Keratinocyte (primary cell): ENCODE results near the gene SPC24. TPM values are rescaled to one million over a fixed set of nuclear protein-coding genes. Genes with fewer than 3 reads are reported as not detected.

Experiments used
- DNase-seq: peaks from one replicate; pipeline ENCODE4 v3.0.0-alpha.2; 2011; ENCODE audit warnings: low read depth, missing footprints, low spot score
- FAIRE-seq: peaks from 2 replicates; lab custom pipeline; 2011; peaks lifted over from hg19 to GRCh38; lab: Jason Lieb, UNC
- H2AFZ ChIP-seq: 2 replicates; pipeline ENCODE4 v1.6.0; 2012; ENCODE audit warnings: low read length, control low read depth, inconsistent platforms; ENCODE audit not compliant: control insufficient read depth
- H3K27ac ChIP-seq: 2 replicates; pipeline ENCODE4 v1.5.1; 2011; ENCODE audit warnings: low read length; ENCODE audit not compliant: control insufficient read depth, insufficient read depth
- H3K27me3 ChIP-seq: 3 replicates; pipeline ENCODE4 v1.6.0; 2011; ENCODE audit warnings: low read length; ENCODE audit not compliant: control insufficient read depth, insufficient read depth; ENCODE audit errors: extremely low read depth
- H3K36me3 ChIP-seq, 2 experiments: 2 replicates in 1 of 2; 3 replicates in 1 of 2; pipeline ENCODE4 v1.5.1; 2011; ENCODE audit warnings: low read length in 2 of 2, mild to moderate bottlenecking in 1 of 2; ENCODE audit not compliant: control insufficient read depth in 2 of 2, insufficient read depth in 2 of 2; ENCODE audit errors: extremely low read depth in 1 of 2
- H3K4me1 ChIP-seq: 3 replicates; pipeline ENCODE4 v1.5.1; 2011; ENCODE audit warnings: low read length; ENCODE audit not compliant: control insufficient read depth, insufficient read depth; ENCODE audit errors: extremely low read depth
- H3K4me2 ChIP-seq: 3 replicates; pipeline ENCODE4 v1.6.0; 2011; ENCODE audit warnings: low read depth, low read length; ENCODE audit not compliant: control insufficient read depth, insufficient read depth; ENCODE audit errors: extremely low read depth
- H3K4me3 ChIP-seq, 3 experiments: fragments of 200-600 bp in 1 of 3; sonication (generic) in 1 of 3; 2 replicates in 2 of 3; 3 replicates in 1 of 3; pipeline ENCODE4 v1.5.1; 2011 to 2016; ENCODE audit warnings: low read length in 3 of 3, mild to moderate bottlenecking in 3 of 3, control low read depth in 2 of 3, inconsistent platforms in 1 of 3, low read depth in 1 of 3, mixed read lengths in 1 of 3, mixed run types in 1 of 3, moderate library complexity in 1 of 3; ENCODE audit not compliant: control insufficient read depth in 2 of 3, insufficient read depth in 2 of 3; ENCODE audit errors: extremely low read depth in 1 of 3
- H3K79me2 ChIP-seq: 2 replicates; pipeline ENCODE4 v1.6.0; 2012; ENCODE audit warnings: low read length; ENCODE audit not compliant: control insufficient read depth, insufficient read depth
- H3K9ac ChIP-seq: 3 replicates; pipeline ENCODE4 v1.6.0; 2011; ENCODE audit warnings: low read length; ENCODE audit not compliant: control insufficient read depth, insufficient read depth; ENCODE audit errors: extremely low read depth
- H3K9me1 ChIP-seq: 3 replicates; pipeline ENCODE4 v1.6.0; 2011; ENCODE audit warnings: low read length; ENCODE audit not compliant: control insufficient read depth, insufficient read depth; ENCODE audit errors: extremely low read depth
- H3K9me3 ChIP-seq: 2 replicates; pipeline ENCODE4 v1.5.1; 2012; ENCODE audit warnings: low read depth, low read length; ENCODE audit not compliant: control insufficient read depth
- H4K20me1 ChIP-seq: 3 replicates; pipeline ENCODE4 v1.6.0; 2011; ENCODE audit warnings: low read length; ENCODE audit not compliant: control insufficient read depth, insufficient read depth; ENCODE audit errors: extremely low read depth
- EZH2 ChIP-seq: IDR thresholded peaks from one replicate; pipeline ENCODE4 v1.6.1; 2012; ENCODE audit warnings: inconsistent platforms, mild to moderate bottlenecking, low read length, moderate library complexity
- dilution Hi-C: fragments of 300-500 bp; cut with MboI; formaldehyde crosslinking; loops from one replicate; pipeline ENCODE4 v1.7.0; 2020; ENCODE audit warnings: low sequenced_read_pairs; ENCODE audit not compliant: extremely low pct_ligation_motif_present
- polyA plus RNA-seq, 5 experiments: library from polyadenylated mRNA; depleted of rRNA in 3 of 5; stranded (reverse) in 3 of 5; stranded (forward) in 1 of 5; unstranded in 1 of 5; fragments of >200 nt; gene quantifications; 1 replicate in 1 of 5; 2 replicates in 3 of 5; 3 replicates in 1 of 5; pipeline versions ENCODE4 v1.2.1 to v1.2.3, GENCODE V29; 2011 to 2012; ENCODE audit warnings: missing spikeins in 2 of 5, low read depth in 1 of 5, low replicate concordance in 1 of 5
- TF ChIP-seq, protein P1 (sequence below), 3 experiments: IDR thresholded peaks in 1 of 3; conservative IDR thresholded peaks in 1 of 3; optimal IDR thresholded peaks in 1 of 3; 2 replicates in 2 of 3; 3 replicates in 1 of 3; pipeline versions ENCODE3 to v1.5.1; 2011; ENCODE audit warnings: low read length in 3 of 3, mild to moderate bottlenecking in 3 of 3, moderate library complexity in 2 of 3, control low read depth in 1 of 3, inconsistent platforms in 1 of 3; ENCODE audit not compliant: insufficient read depth in 2 of 3; ENCODE audit errors: extremely low read depth in 1 of 3

SPC24 gene
- polyA plus RNA-seq, 1 donor (not counting 4 experiments of a cell fraction or from before 2014, with no cell fraction given), result 6.4 TPM

DNA sequence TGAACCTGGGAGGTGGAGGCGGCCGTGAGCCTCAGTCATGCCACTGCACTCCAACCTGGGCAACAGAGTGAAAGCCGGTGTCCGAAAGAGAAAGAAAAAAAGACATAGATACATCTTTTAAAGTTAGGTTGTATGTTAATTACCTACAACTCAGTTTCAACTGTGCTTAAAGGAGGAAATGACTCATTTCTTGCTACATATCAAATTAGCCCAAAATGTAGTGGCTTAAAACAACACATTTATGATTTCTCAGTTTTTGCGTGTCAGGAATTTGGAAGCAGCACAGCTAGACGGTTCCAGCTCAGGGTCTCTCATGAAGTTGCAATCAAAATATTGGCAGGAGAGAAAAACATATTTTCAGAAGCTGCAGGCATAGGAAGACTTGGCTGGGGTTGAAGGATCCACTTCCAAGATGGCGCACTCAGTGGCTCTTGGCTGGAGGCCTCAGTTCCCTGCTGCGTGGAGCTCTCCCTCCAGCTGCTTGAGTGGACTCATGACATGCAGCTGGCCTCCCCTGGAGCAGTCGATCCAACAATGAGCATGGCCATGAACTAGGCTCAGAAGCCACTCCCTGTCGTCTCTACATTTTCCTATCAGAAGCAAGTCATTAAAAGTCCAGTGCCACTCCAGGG is 59.3 kb downstream of the SPC24 start:
- H2AFZ ChIP-seq, result no peak overlapping the region
- FAIRE-seq (no peak), DNase-seq (no peak)
- peak overlapping the region; percentile 82 for H3K4me2 ChIP-seq
- H3K27ac ChIP-seq, result peak overlapping the region; percentile 97
- peaks cover 63% of the 10 kb centered on the region for H3K4me1 ChIP-seq
- peaks cover 78% of the 10 kb centered on the region for H4K20me1 ChIP-seq
- peak overlapping the region; percentile 50 for H3K9ac ChIP-seq
- no peaks in the 10 kb centered on the region for H3K27me3 ChIP-seq
- TF ChIP-seq, protein P1, sequence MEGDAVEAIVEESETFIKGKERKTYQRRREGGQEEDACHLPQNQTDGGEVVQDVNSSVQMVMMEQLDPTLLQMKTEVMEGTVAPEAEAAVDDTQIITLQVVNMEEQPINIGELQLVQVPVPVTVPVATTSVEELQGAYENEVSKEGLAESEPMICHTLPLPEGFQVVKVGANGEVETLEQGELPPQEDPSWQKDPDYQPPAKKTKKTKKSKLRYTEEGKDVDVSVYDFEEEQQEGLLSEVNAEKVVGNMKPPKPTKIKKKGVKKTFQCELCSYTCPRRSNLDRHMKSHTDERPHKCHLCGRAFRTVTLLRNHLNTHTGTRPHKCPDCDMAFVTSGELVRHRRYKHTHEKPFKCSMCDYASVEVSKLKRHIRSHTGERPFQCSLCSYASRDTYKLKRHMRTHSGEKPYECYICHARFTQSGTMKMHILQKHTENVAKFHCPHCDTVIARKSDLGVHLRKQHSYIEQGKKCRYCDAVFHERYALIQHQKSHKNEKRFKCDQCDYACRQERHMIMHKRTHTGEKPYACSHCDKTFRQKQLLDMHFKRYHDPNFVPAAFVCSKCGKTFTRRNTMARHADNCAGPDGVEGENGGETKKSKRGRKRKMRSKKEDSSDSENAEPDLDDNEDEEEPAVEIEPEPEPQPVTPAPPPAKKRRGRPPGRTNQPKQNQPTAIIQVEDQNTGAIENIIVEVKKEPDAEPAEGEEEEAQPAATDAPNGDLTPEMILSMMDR (optimal IDR thresholded peaks at IDR 0.05 in 1 of 3, IDR thresholded peaks at IDR 0.05 in 1 of 3, conservative IDR thresholded peaks at IDR 0.05 in 1 of 3; ENCODE audit: extremely low read depth in 1 of 3, insufficient read depth in 2 of 3, low read length in 3 of 3), result no peak
- TF ChIP-seq EZH2, result no peak
- no peaks in the 10 kb centered on the region for H3K9me3 ChIP-seq
- peaks cover 93% of the 10 kb centered on the region for H3K79me2 ChIP-seq
- dilution Hi-C loops, result no loop called here
- peaks cover 5% of the 10 kb centered on the region for H3K9me1 ChIP-seq
- peak overlapping the region in 2 of 3 experiments; percentile 45 to 51 for H3K4me3 ChIP-seq
- H3K36me3 ChIP-seq, result peaks cover 35 to 70% of the 10 kb centered on the region in 2 experiments

Other genes with a start within 250 kb of the SPC24 start
- 26.9 to 59.6 TPM (median 40.2 TPM) in 3 replicates for gene YIPF2, start 227.1 kb downstream of the SPC24 start, polyA plus RNA-seq
- gene TIMM29, start 227.0 kb downstream of the SPC24 start, polyA plus RNA-seq, result 6.1 to 10.3 TPM (median 8.4 TPM) in 3 replicates
- 30.8 to 61.8 TPM (median 33.1 TPM) in 3 replicates for gene SMARCA4, start 194.8 kb downstream of the SPC24 start, polyA plus RNA-seq
- gene LDLR, start 66.3 kb downstream of the SPC24 start, polyA plus RNA-seq, result 182 to 325 TPM (median 241 TPM) in 3 replicates
- gene KANK2, start 41.8 kb upstream of the SPC24 start, polyA plus RNA-seq, result 2.8 to 3.9 TPM (median 3.6 TPM) in 3 replicates
- 0.18 TPM in 1 of 3 replicates, not detected in the others for gene ANGPTL8, start 83.8 kb upstream of the SPC24 start, polyA plus RNA-seq
- gene DOCK6, start 106.7 kb upstream of the SPC24 start, polyA plus RNA-seq, result 9.1 to 14.1 TPM (median 13.3 TPM) in 3 replicates
- not detected in 3 replicates for gene TSPAN16, start 140.4 kb upstream of the SPC24 start, polyA plus RNA-seq
- 63.1 to 99.0 TPM (median 66.0 TPM) in 3 replicates for gene RAB3D, start 183.9 kb upstream of the SPC24 start, polyA plus RNA-seq
- gene TMEM205, start 190.5 kb upstream of the SPC24 start, polyA plus RNA-seq, result 65.5 to 107 TPM (median 91.7 TPM) in 3 replicates
- 6.4 to 9.1 TPM (median 7.5 TPM) in 3 replicates for gene CCDC159, start 190.7 kb upstream of the SPC24 start, polyA plus RNA-seq
- 3.5 to 9.1 TPM (median 5.7 TPM) in 3 replicates for gene PLPPR2, start 199.7 kb upstream of the SPC24 start, polyA plus RNA-seq
- gene SWSAP1, start 218.9 kb upstream of the SPC24 start, polyA plus RNA-seq, result 2.1 to 2.5 TPM (median 2.2 TPM) in 3 replicates
- gene EPOR, start 228.5 kb upstream of the SPC24 start, polyA plus RNA-seq, result 0.68 to 0.94 TPM (median 0.85 TPM) in 3 replicates